GM23338 (cell line): Measurements from ENCODE around the gene STX16. TPM values are rescaled to one million over a fixed set of nuclear protein-coding genes. Genes with fewer than 3 reads are reported as not detected.

Experiments used
- ATAC-seq: fragments of 200-7000 bp; cut with Tn5 transposase; 3 replicates; pipeline ENCODE4 v1.9.1; 2020
- DNase-seq: peaks from one replicate; pipeline ENCODE4 v3.0.0-alpha.2; 2015; ENCODE audit warnings: low spot score
- H2AFZ ChIP-seq: fragments of 200-600 bp; sonication (generic); 2 replicates; pipeline ENCODE4 v1.8.0; 2016; ENCODE audit warnings: antibody characterized with exemption, mild to moderate bottlenecking, moderate library complexity
- H3F3A ChIP-seq: fragments of 200-600 bp; sonication (generic); replicated peaks from 2 replicates; pipeline ENCODE4 v1.8.0; 2017; ENCODE audit warnings: antibody characterized with exemption, mixed run types, low read depth
- H3K27ac ChIP-seq: fragments of 200-600 bp; sonication (generic); 2 replicates; pipeline ENCODE4 v1.6.1; 2016; ENCODE audit warnings: low read depth
- H3K27me3 ChIP-seq: fragments of 200-600 bp; sonication (generic); 2 replicates; pipeline ENCODE4 v1.8.0; 2016; ENCODE audit warnings: mild to moderate bottlenecking, mixed run types, moderate library complexity; ENCODE audit not compliant: insufficient read depth
- H3K36me3 ChIP-seq: fragments of 200-600 bp; sonication (generic); 2 replicates; pipeline ENCODE4 v1.8.0; 2016; ENCODE audit warnings: mild to moderate bottlenecking; ENCODE audit not compliant: insufficient read depth
- H3K4me1 ChIP-seq: fragments of 200-600 bp; sonication (generic); 2 replicates; pipeline ENCODE4 v1.8.0; 2016; ENCODE audit warnings: mild to moderate bottlenecking, moderate library complexity; ENCODE audit not compliant: insufficient read depth
- H3K4me2 ChIP-seq: fragments of 200-600 bp; sonication (generic); 2 replicates; pipeline ENCODE4 v1.7.1; 2017; ENCODE audit warnings: mixed run types
- H3K4me3 ChIP-seq: fragments of 200-600 bp; sonication (generic); 2 replicates; pipeline ENCODE4 v1.6.1; 2016; ENCODE audit warnings: mixed run types
- H3K79me2 ChIP-seq: fragments of 200-600 bp; sonication (generic); replicated peaks from 2 replicates; pipeline ENCODE4 v1.8.0; 2017; ENCODE audit warnings: mild to moderate bottlenecking; ENCODE audit not compliant: insufficient read depth
- H3K9me2 ChIP-seq: fragments of 200-600 bp; sonication (generic); 2 replicates; pipeline ENCODE4 v1.8.0; 2017; ENCODE audit not compliant: insufficient read depth
- H4K20me1 ChIP-seq: fragments of 200-600 bp; sonication (generic); replicated peaks from 2 replicates; pipeline ENCODE4 v1.8.0; 2017; ENCODE audit warnings: mild to moderate bottlenecking; ENCODE audit not compliant: insufficient read depth
- H3K27ac Mint-ChIP-seq: 2 replicates; pipeline ENCODE4 v1.8.0; 2020; ENCODE audit warnings: inconsistent platforms, mild to moderate bottlenecking, moderate library complexity, mixed read lengths
- H3K27me3 Mint-ChIP-seq: 3 replicates; pipeline ENCODE4 v1.8.0; 2022; ENCODE audit warnings: low read depth, mild to moderate bottlenecking, moderate library complexity, mixed read lengths, inconsistent platforms; ENCODE audit not compliant: insufficient read depth, poor library complexity
- H3K36me3 Mint-ChIP-seq: 3 replicates; pipeline ENCODE4 v1.8.0; 2021; ENCODE audit warnings: low read depth, mild to moderate bottlenecking, inconsistent platforms, moderate library complexity, mixed read lengths
- H3K4me1 Mint-ChIP-seq: 3 replicates; pipeline ENCODE4 v1.8.0; 2020; ENCODE audit warnings: mild to moderate bottlenecking, inconsistent platforms, mixed read lengths
- H3K4me3 Mint-ChIP-seq: 3 replicates; pipeline ENCODE4 v1.8.0; 2021; ENCODE audit warnings: moderate library complexity, mild to moderate bottlenecking, inconsistent platforms, mixed read lengths
- H3K9me3 Mint-ChIP-seq: 3 replicates; pipeline ENCODE4 v1.8.0; 2020; ENCODE audit warnings: moderate library complexity, mild to moderate bottlenecking, inconsistent platforms, mixed read lengths
- CREB1 ChIP-seq: fragments of 250-450 bp; sonication (Bioruptor Pico); IDR thresholded peaks from 2 replicates; pipeline ENCODE4 v1.5.0; 2020; ENCODE audit warnings: low read depth, mild to moderate bottlenecking, moderate library complexity
- CTCF ChIP-seq, 2 experiments: fragments of 200-600 bp in 1 of 2; sonication (generic) in 1 of 2; conservative IDR thresholded peaks; 2 replicates each; pipeline versions ENCODE4 v1.5.1 to v1.6.1; 2016 to 2017; ENCODE audit warnings: antibody characterized with exemption in 2 of 2, low read depth in 2 of 2, mild to moderate bottlenecking in 2 of 2, moderate library complexity in 1 of 2
- ETS1 ChIP-seq: IDR thresholded peaks from 2 replicates; pipeline ENCODE4 v1.6.1; 2016; ENCODE audit warnings: antibody characterized with exemption
- EZH2 ChIP-seq: fragments of 200-600 bp; sonication (generic); IDR thresholded peaks from one replicate; pipeline ENCODE4 v1.8.0; 2017; ENCODE audit warnings: antibody characterized with exemption, mild to moderate bottlenecking, low read depth; ENCODE audit not compliant: unreplicated experiment
- EZH2phosphoT487 ChIP-seq: fragments of 200-600 bp; sonication (generic); IDR thresholded peaks from one replicate; pipeline ENCODE4 v1.8.1; 2018; ENCODE audit warnings: antibody characterized with exemption; ENCODE audit not compliant: unreplicated experiment
- JUNB ChIP-seq: IDR thresholded peaks from one replicate; pipeline ENCODE4 v1.6.1; 2016; ENCODE audit warnings: antibody characterized with exemption; ENCODE audit not compliant: unreplicated experiment
- NANOG ChIP-seq: IDR thresholded peaks from 2 replicates; pipeline ENCODE4 v1.6.1; 2016; ENCODE audit warnings: antibody characterized with exemption, borderline replicate concordance
- POLR2AphosphoS5 ChIP-seq: IDR thresholded peaks from 2 replicates; pipeline ENCODE4 v1.6.1; 2016; ENCODE audit warnings: antibody characterized with exemption, low read depth
- REST ChIP-seq: IDR thresholded peaks from one replicate; pipeline ENCODE4 v1.6.1; 2018; ENCODE audit warnings: antibody characterized with exemption; ENCODE audit not compliant: unreplicated experiment
- STAT1 ChIP-seq: IDR thresholded peaks from one replicate; pipeline ENCODE4 v1.6.1; 2016; ENCODE audit warnings: antibody characterized with exemption; ENCODE audit not compliant: unreplicated experiment
- ZNF114 ChIP-seq: fragments of 250-450 bp; sonication (Bioruptor Pico); IDR thresholded peaks from 2 replicates; pipeline ENCODE4 v1.5.0; 2020; ENCODE audit warnings: mild to moderate bottlenecking, moderate library complexity
- ZNF331 ChIP-seq: fragments of 250-450 bp; sonication (Bioruptor Pico); IDR thresholded peaks from 2 replicates; pipeline ENCODE4 v1.5.0; 2020; ENCODE audit warnings: low read depth, mild to moderate bottlenecking, moderate library complexity
- ZNF462 ChIP-seq: fragments of 250-450 bp; sonication (Bioruptor Pico); IDR thresholded peaks from 2 replicates; pipeline ENCODE4 v1.5.0; 2020; ENCODE audit warnings: mild to moderate bottlenecking, moderate library complexity
- polyA plus RNA-seq: library from polyadenylated mRNA; unstranded; fragments of >200 nt; fragmentation: Nextera tagmentation; extraction: Ambion mirVana; gene quantifications from 2 replicates; pipeline ENCODE4 v1.2.1, GENCODE V29; 2016
- total RNA-seq: library from RNA; depleted of rRNA; stranded (reverse); fragments of >200 nt; shearing (Covaris generic); gene quantifications from 2 replicates; pipeline ENCODE4 v1.2.3, GENCODE V29; 2014

STX16 gene
- total and polyA plus RNA-seq, 2 experiments from 2014 or later, result 31.2 to 70.5 TPM

GRCh38 chr20:58657986-58658385, 6.9 kb downstream of the STX16 start (continued):
- no peak for TF ChIP-seq ETS1
- no peak for TF ChIP-seq ZNF331 (CRISPR knock-in tag)

- peak overlapping the region; percentile 78 for H3K4me2 ChIP-seq
- peak overlapping the region; percentile 84 for H3K27ac Mint-ChIP-seq
- H3K4me3 Mint-ChIP-seq, result peak overlapping the region; percentile 54
- no peak for TF ChIP-seq EZH2
- TF ChIP-seq JUNB, result no peak
- TF ChIP-seq ZNF462 (CRISPR knock-in tag), result no peak
- TF ChIP-seq NANOG, result no peak
- TF ChIP-seq REST, result no peak
- no peak for TF ChIP-seq ZNF114 (CRISPR knock-in tag)
- TF ChIP-seq CREB1 (CRISPR knock-in tag), result no peak
- TF ChIP-seq STAT1, result no peak
- no peak for TF ChIP-seq POLR2AphosphoS5
- TF ChIP-seq CTCF (conservative IDR thresholded peaks at IDR 0.05; ENCODE audit: low read depth in 2 of 2), result no peak
- TF ChIP-seq EZH2phosphoT487, result no peak
Observed at GRCh38 chr20:58658760-58659159, 7.7 kb downstream of the STX16 start.

More at GRCh38 chr20:58658760-58659159, 7.7 kb downstream of the STX16 start:
- no peaks in the 10 kb centered on the region for H3K9me2 ChIP-seq
- DNase-seq, result no peak
- Mint-ChIP-seq H3K27me3 (peaks cover 4% of the 10 kb centered on the region), H3K4me1 (peaks cover 79% of the 10 kb centered on the region), H3K36me3 (peaks cover 23% of the 10 kb centered on the region; the same call in 2 of the 3 replicates), H3K9me3 (no peaks in the 10 kb centered on the region)
- H3K4me1 ChIP-seq, result peaks cover 86% of the 10 kb centered on the region
- no peak for ATAC-seq
- H3K36me3 ChIP-seq, result 0 out of 2 replicates have a peak, but pooled peaks cover 2% of the 10 kb centered on the region
- H3K27ac ChIP-seq, result no peak overlapping the region
- H3K27me3 ChIP-seq, result no peaks in the 10 kb centered on the region
- no peaks in the 10 kb centered on the region for H4K20me1 ChIP-seq
- no peaks in the 10 kb centered on the region for H3F3A ChIP-seq
- H3K4me3 ChIP-seq, result no peak overlapping the region
- H3K79me2 ChIP-seq, result peaks cover 100% of the 10 kb centered on the region
- H2AFZ ChIP-seq, result no peak overlapping the region
